Cardiac muscle cell (in vitro differentiated cells and primary cell): ENCODE results near the gene HEG1. TPM values are rescaled to one million over a fixed set of nuclear protein-coding genes. Genes with fewer than 3 reads are reported as not detected.
A peak's percentile ranks its signal among the peaks of the same experiment; 100 is the strongest.

Source experiments
- DNase-seq, 2 donors: peaks; one replicate each; pipeline versions ENCODE4 v3.0.0 to v3.0.0-alpha.2; 2010 to 2017; ENCODE audit warnings: low read depth in 1 of 2, low spot score in 1 of 2
- H3K27ac ChIP-seq: fragments of 200-600 bp; sonication (generic); 2 replicates; pipeline ENCODE4 v1.5.1; 2016
- H3K27me3 ChIP-seq: fragments of 200-600 bp; sonication (generic); 2 replicates; pipeline ENCODE4 v1.6.0; 2016; ENCODE audit warnings: control low read depth
- H3K36me3 ChIP-seq: fragments of 200-600 bp; sonication (generic); 2 replicates; pipeline ENCODE4 v1.5.1; 2016; ENCODE audit warnings: control low read depth
- H3K4me1 ChIP-seq: fragments of 200-600 bp; sonication (generic); 2 replicates; pipeline ENCODE4 v1.8.1; 2017; ENCODE audit warnings: low read depth, mild to moderate bottlenecking, mixed run types
- H3K4me3 ChIP-seq: fragments of 200-600 bp; sonication (generic); 2 replicates; pipeline ENCODE4 v1.5.1; 2016; ENCODE audit warnings: mild to moderate bottlenecking
- H3K9me3 ChIP-seq: fragments of 200-600 bp; sonication (generic); 2 replicates; pipeline ENCODE4 v1.5.1; 2017; ENCODE audit warnings: low read depth, mild to moderate bottlenecking, control low read depth
- CTCF ChIP-seq: IDR thresholded peaks from 2 replicates; pipeline ENCODE4 v1.5.1; 2012; ENCODE audit warnings: low read depth, mild to moderate bottlenecking, low read length
- polyA plus RNA-seq: library from polyadenylated mRNA; unstranded; fragments of >200 nt; fragmentation: Nextera tagmentation; extraction: Ambion mirVana; gene quantifications from 2 replicates; pipeline ENCODE4 v1.2.1, GENCODE V29; 2016
- total RNA-seq: library from RNA; depleted of rRNA; stranded (reverse); fragments of >200 nt; gene quantifications from 2 replicates; pipeline ENCODE4 v1.2.3, GENCODE V29; 2016

The HEG1 gene
- total and polyA plus RNA-seq, 2 experiments from 2014 or later = 17.4 to 42.7 TPM

DNA sequence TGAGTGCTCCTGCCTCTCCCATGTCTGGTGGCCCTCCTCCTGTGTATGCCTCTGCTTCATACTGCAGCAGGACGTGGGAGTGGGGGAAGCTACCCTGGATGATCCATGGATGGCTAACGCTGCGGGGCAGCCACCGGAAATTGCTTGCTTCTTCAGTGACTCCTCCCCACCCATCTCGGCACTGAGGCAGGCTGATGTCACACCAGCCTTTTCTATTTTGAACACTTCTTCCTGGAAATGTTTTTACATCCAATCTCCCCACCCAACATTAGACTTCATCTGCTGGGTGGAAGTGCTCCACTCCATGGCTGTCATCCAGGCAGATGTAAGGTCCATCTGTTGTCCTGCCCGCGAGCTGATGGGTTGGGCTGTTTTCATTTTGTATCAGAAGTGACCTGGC, 62.3 kb downstream of the HEG1 start:
- Histone ChIP-seq H3K27ac (no peak overlapping the region), H3K4me1 (peaks cover 8% of the 10 kb centered on the region), H3K9me3 (no peaks in the 10 kb centered on the region), H3K4me3 (no peak overlapping the region), H3K36me3 (peaks cover 36% of the 10 kb centered on the region), H3K27me3 (no peaks in the 10 kb centered on the region)
- DNase-seq = peak in 1 of 2 donors; percentile 58
- no peak for TF ChIP-seq CTCF

GRCh38 chr3:124992041-124992440, 63.8 kb downstream of the HEG1 start:
- no peak overlapping the region for H3K4me3 ChIP-seq
- no peaks in the 10 kb centered on the region for H3K9me3 ChIP-seq
- no peak for TF ChIP-seq CTCF
- H3K4me1 ChIP-seq = peaks cover 3% of the 10 kb centered on the region
- no peaks in the 10 kb centered on the region for H3K27me3 ChIP-seq
- H3K27ac ChIP-seq = no peak overlapping the region
- peaks cover 28% of the 10 kb centered on the region for H3K36me3 ChIP-seq
- DNase-seq = no peak

DNA sequence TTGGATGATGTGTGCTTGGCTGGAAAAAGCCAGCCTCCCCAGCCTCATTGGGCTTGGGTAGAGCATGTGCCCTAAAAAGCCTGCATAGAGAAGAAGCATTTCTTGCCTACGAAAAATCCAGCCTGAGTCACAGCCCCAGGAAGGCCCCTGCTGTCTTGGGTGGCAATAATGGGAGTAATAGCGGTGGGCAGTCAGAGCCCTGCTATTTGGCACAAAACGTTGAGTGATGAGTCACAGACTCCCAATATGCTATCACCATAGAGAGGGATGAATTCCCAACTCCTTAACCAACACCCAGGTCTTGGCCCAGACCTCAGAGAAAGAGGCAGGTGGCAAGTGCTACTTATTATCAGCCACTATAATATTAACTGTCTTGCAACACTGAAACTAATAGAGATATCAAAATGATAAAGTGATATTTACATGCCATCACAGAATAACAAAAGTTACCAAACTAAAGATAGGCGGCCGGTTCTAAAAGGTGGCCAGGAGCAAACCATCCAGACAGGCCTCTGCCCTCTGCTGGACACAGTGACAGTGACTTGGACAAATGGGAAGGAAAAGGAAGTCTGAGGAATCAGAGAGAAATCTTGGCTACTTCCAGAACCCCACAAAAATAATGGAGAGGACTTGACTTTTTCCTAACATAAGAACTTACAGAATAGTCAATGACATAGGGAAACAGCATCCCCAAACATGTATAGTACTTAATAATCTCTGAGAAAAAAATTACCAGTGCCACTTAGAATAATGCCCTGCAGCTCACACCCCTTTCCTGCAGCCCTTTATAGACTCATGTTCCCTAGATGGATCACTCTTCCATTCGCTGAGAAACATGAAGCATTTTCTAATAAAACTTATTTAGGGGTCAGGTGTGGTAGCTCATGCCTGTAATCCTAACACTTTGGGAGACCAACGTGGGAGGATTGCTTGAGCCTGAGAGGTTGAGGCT, 69.3 kb downstream of the HEG1 start:
- DNase-seq = peak in 1 of 2 donors; percentile 79
- peak; percentile 49 for TF ChIP-seq CTCF
- H3K27me3 ChIP-seq = no peaks in the 10 kb centered on the region
- peak overlapping the region; percentile 74 for H3K27ac ChIP-seq
- peaks cover 9% of the 10 kb centered on the region for H3K36me3 ChIP-seq
- peaks cover 6% of the 10 kb centered on the region for H3K4me1 ChIP-seq
- no peaks in the 10 kb centered on the region for H3K9me3 ChIP-seq
- H3K4me3 ChIP-seq = no peak overlapping the region

DNA sequence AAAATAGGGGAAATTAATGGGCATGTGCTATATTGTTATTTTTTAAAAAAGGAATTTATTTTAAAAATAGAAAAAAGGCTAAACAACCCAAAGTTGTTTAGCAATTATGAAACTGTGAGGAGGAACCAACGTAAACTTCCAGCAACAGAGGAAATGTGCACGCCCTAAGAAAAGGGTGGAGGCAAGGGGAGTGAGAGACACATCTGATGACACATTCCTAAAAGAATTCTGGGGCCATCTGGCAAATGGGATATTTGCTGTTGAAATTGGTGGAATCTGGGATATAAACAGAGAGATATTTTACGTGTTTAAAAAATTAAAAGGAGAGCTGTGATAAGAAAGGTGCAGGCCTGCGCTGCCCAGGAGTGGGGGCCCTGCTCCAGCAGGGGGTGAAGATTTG, 70.4 kb downstream of the HEG1 start:
- no peaks in the 10 kb centered on the region for H3K27me3 ChIP-seq
- no peaks in the 10 kb centered on the region for H3K9me3 ChIP-seq
- peaks cover 6% of the 10 kb centered on the region for H3K4me1 ChIP-seq
- H3K27ac ChIP-seq = peak overlapping the region; percentile 12
- peaks cover 5% of the 10 kb centered on the region for H3K36me3 ChIP-seq
- DNase-seq = peak in 1 of 2 donors; percentile 73
- TF ChIP-seq CTCF = no peak
- no peak overlapping the region for H3K4me3 ChIP-seq

DNA sequence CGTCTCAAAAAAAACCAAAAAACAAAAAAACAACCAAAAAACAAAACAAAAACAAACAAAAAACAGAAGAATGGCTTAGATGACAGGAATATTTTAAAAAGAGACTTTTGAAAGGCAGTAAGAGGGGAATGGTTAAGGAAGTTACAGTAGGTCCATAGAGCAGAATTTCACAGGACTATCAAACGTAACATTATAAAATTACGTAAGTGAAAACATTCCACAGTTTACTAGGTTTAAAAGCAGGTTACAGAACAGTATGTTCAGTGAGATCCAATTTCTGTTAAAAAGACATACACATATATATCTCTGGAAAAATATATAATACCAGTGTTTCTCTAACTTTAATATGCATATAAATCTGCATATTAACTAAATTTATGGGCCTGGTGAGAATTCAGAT, 71.0 kb downstream of the HEG1 start:
- Histone ChIP-seq H3K27ac (no peak overlapping the region), H3K36me3 (peaks cover 4% of the 10 kb centered on the region), H3K9me3 (no peaks in the 10 kb centered on the region), H3K27me3 (no peaks in the 10 kb centered on the region), H3K4me3 (no peak overlapping the region), H3K4me1 (peaks cover 6% of the 10 kb centered on the region)
- DNase-seq = no peak
- TF ChIP-seq CTCF = no peak
